AG04449 (cell line): ENCODE results near the gene ABCC8.

Source experiments
- CTCF ChIA-PET: fragments of 350-600 bp; formaldehyde crosslinking; extraction: SDS; loops from one replicate; lab custom pipeline; 2021; ENCODE audit warnings: antibody characterized with exemption; lab: Yijun Ruan, JAX
- POLR2A ChIA-PET: fragments of 400-600, 350-600 bp; formaldehyde crosslinking; extraction: SDS; loops from one replicate; lab custom pipeline; 2020; ENCODE audit warnings: antibody characterized with exemption, inconsistent platforms; lab: Yijun Ruan, JAX
- DNase-seq: peaks from one replicate; pipeline ENCODE4 v3.0.0-alpha.2; 2010; ENCODE audit warnings: low read depth, low spot score
- H3K4me3 ChIP-seq: 2 replicates; pipeline ENCODE4 v1.5.1; 2011; ENCODE audit warnings: low read depth, mild to moderate bottlenecking, control low read depth, low read length
- CTCF ChIP-seq: IDR thresholded peaks from one replicate; pipeline ENCODE4 v1.5.1; 2011; ENCODE audit warnings: mild to moderate bottlenecking, moderate library complexity, low read length, control low read depth, inconsistent platforms; ENCODE audit not compliant: insufficient read depth; ENCODE audit errors: missing control alignments

The ABCC8 gene

GRCh38 chr11:17462940-17463339 lies 13.7 kb downstream of the ABCC8 start:
- no peak for DNase-seq
- ChIA-PET CTCF (no interaction called here), POLR2A (no interaction called here)
- H3K4me3 ChIP-seq, result no peak overlapping the region
- no peak for TF ChIP-seq CTCF

- ChIA-PET POLR2A (no interaction called here), CTCF (no interaction called here)
- DNase-seq, result no peak
- no peak for TF ChIP-seq CTCF
- no peak overlapping the region for H3K4me3 ChIP-seq
Observed at GRCh38 chr11:17460406-17460805, 16.2 kb downstream of the ABCC8 start.

- POLR2A ChIA-PET, result no interaction called here
- H3K4me3 ChIP-seq, result no peak overlapping the region
- no peak for TF ChIP-seq CTCF
- DNase-seq, result no peak
- CTCF ChIA-PET, result no interaction called here
Observed at GRCh38 chr11:17459236-17459896, 17.3 kb downstream of the ABCC8 start.

- TF ChIP-seq CTCF, result no peak
- POLR2A ChIA-PET, result no interaction called here
- no peak for DNase-seq
- CTCF ChIA-PET, result no interaction called here
- no peak overlapping the region for H3K4me3 ChIP-seq
Observed at GRCh38 chr11:17458268-17458667, 18.4 kb downstream of the ABCC8 start.

- H3K4me3 ChIP-seq, result no peak overlapping the region
- DNase-seq, result no peak
- TF ChIP-seq CTCF, result no peak
- POLR2A ChIA-PET, result no interaction called here
- CTCF ChIA-PET, result no interaction called here
Observed at GRCh38 chr11:17457396-17458173, 19.1 kb downstream of the ABCC8 start.

GRCh38 chr11:17452668-17453067 lies 24.0 kb downstream of the ABCC8 start:
- POLR2A ChIA-PET, result no interaction called here
- CTCF ChIA-PET, result no interaction called here
- no peak overlapping the region for H3K4me3 ChIP-seq
- DNase-seq, result no peak
- no peak for TF ChIP-seq CTCF
